K562 (cell line): ENCODE data around the gene PHF1. TPM values are rescaled to one million over a fixed set of nuclear protein-coding genes. Genes with fewer than 3 reads are reported as not detected.

Source experiments
- BRD9 ChIP-seq: fragments of 450-650 bp; IDR thresholded peaks from 2 replicates; pipeline ENCODE4 v1.6.1; 2018; ENCODE audit warnings: low read depth; ENCODE audit not compliant: partially characterized antibody
- FOS ChIP-seq: IDR thresholded peaks from 3 replicates; pipeline ENCODE4 v1.6.1; 2011; ENCODE audit not compliant: insufficient read length; ENCODE audit errors: extremely low read depth
- HSF4 ChIP-seq: fragments of 250-450 bp; sonication (Bioruptor Pico); IDR thresholded peaks from 2 replicates; pipeline ENCODE4 v2.1.2; 2022; ENCODE audit warnings: mild to moderate bottlenecking, moderate library complexity, borderline replicate concordance
- MEF2A ChIP-seq: IDR thresholded peaks from 2 replicates; pipeline ENCODE4 v1.6.1; 2011; ENCODE audit warnings: low read depth, mild to moderate bottlenecking, low read length, moderate library complexity; ENCODE audit not compliant: control insufficient read depth
- NR4A1 ChIP-seq, 2 experiments: fragments of 250-450 bp in 1 of 2; fragments of 450-650 bp in 1 of 2; sonication (Bioruptor Pico) in 1 of 2; IDR thresholded peaks; 2 replicates each; pipeline versions ENCODE4 v1.4.0 to v1.6.1; 2016 to 2020; ENCODE audit warnings: mild to moderate bottlenecking in 2 of 2, missing compliant biosample characterization in 1 of 2, missing genetic modification characterization in 1 of 2, moderate library complexity in 1 of 2
- SP2 ChIP-seq: IDR thresholded peaks from 2 replicates; pipeline ENCODE4 v1.6.1; 2011; ENCODE audit warnings: mild to moderate bottlenecking, low read depth, low read length, moderate library complexity; ENCODE audit not compliant: poor library complexity, severe bottlenecking; ENCODE audit errors: extremely low read depth
- THRAP3 ChIP-seq: fragments of 450-650 bp; IDR thresholded peaks from 2 replicates; pipeline ENCODE4 v1.6.1; 2016; ENCODE audit warnings: mild to moderate bottlenecking, inconsistent platforms, borderline replicate concordance
- ZNF143 ChIP-seq: sonication (generic); formaldehyde crosslinking; IDR thresholded peaks from 2 replicates; pipeline ENCODE4 v1.9.0; 2022; ENCODE audit warnings: mild to moderate bottlenecking, missing genetic modification reagents
- ZNF197 ChIP-seq: fragments of 200-800 bp; sonication (Bioruptor generic); IDR thresholded peaks from 2 replicates; pipeline ENCODE4 v1.6.1; 2016; ENCODE audit warnings: low read depth, missing genetic modification characterization, missing compliant biosample characterization
- ZNF445 ChIP-seq: fragments of 250-450 bp; sonication (Bioruptor Pico); IDR thresholded peaks from 2 replicates; pipeline ENCODE4 v1.4.0; 2020; ENCODE audit warnings: low read depth, mild to moderate bottlenecking, moderate library complexity
- polyA plus RNA-seq, 8 experiments: library from polyadenylated mRNA; depleted of rRNA in 4 of 8; stranded (reverse) in 5 of 8; unstranded in 3 of 8; fragments of >200 nt; fragmentation: Nextera tagmentation in 2 of 8; fragmentation: Illumina TruSeq in 1 of 8; extraction: Ambion mirVana in 2 of 8; extraction: Trizol in 1 of 8; gene quantifications; 2 replicates each; pipeline versions ENCODE4 v1.2.1 to v1.2.3, GENCODE V29; 2011 to 2014; ENCODE audit warnings: inconsistent platforms in 1 of 8, missing spikeins in 1 of 8
- total RNA-seq, 7 experiments: library from RNA; depleted of rRNA in 6 of 7; stranded (reverse); fragments of >200 nt in 6 of 7; fragmentation: Illumina TruSeq in 2 of 7; extraction: Trizol in 2 of 7; gene quantifications; 2 replicates each; pipeline versions ENCODE4 v1.2.1 to v1.2.3, GENCODE V29; 2011 to 2021; ENCODE audit warnings: low replicate concordance in 1 of 7
- TF ChIP-seq, protein P1 (sequence below), 3 experiments: fragments of 200-800 bp in 1 of 3; fragments of 250-450 bp in 1 of 3; fragments of 450-650 bp in 1 of 3; sonication (Bioruptor Pico) in 1 of 3; sonication (Bioruptor generic) in 1 of 3; formaldehyde crosslinking in 1 of 3; IDR thresholded peaks; 2 replicates each; pipeline versions ENCODE4 v1.6.1 to v1.8.0; 2016 to 2022; ENCODE audit warnings: mild to moderate bottlenecking in 2 of 3, missing genetic modification characterization in 2 of 3, missing compliant biosample characterization in 1 of 3, moderate library complexity in 1 of 3
- TF ChIP-seq, protein P2 (sequence below): fragments of 250-450 bp; sonication (Bioruptor Pico); IDR thresholded peaks from 2 replicates; pipeline ENCODE4 v1.9.0; 2021; ENCODE audit warnings: mild to moderate bottlenecking, inconsistent platforms
- TF ChIP-seq, protein P3 (sequence below): fragments of 250-450 bp; sonication (Bioruptor Pico); IDR thresholded peaks from 2 replicates; pipeline ENCODE4 v1.5.0; 2021; ENCODE audit warnings: mild to moderate bottlenecking, moderate library complexity

PHF1 gene
- total and polyA plus RNA-seq, 9 of the 15 experiments (the other 6 are each of a cell fraction or from before 2014, with no cell fraction given): 3.7 to 64.2 (median 33.7) TPM

DNA sequence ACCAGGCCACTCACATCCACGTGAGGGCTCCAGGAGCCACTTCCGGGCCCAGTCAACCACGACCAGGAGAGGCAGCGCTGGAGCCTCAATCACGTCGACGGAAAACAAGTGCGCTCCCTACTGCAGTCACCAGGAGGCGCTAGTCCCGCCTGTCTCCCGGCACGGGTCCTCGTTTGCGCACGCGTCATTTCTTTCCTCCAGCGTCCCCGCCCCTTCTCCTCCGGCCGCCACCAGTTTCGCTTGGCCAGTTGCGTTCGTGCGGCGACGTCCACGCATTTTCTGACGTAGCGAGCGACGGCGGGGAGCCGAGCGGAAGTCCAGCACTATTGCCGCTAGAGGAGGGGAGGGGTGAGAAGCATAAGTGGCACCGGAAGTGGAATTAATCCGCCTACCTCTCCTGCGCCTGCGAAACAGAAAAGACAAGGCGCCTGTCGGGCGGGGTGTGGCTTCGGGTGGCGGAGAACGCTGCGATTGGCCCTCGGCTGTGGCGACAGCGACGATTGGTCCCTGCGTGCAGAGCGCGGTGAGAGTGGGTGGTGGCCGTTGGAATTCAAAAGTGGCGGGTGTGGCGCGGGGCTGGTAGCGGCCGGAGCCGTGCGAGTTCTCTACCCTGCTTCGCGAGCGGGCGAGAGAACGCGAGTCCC is 19.4 kb upstream of the PHF1 start, which contains the start of gene KIFC1 (continued):
- TF ChIP-seq, protein P1, sequence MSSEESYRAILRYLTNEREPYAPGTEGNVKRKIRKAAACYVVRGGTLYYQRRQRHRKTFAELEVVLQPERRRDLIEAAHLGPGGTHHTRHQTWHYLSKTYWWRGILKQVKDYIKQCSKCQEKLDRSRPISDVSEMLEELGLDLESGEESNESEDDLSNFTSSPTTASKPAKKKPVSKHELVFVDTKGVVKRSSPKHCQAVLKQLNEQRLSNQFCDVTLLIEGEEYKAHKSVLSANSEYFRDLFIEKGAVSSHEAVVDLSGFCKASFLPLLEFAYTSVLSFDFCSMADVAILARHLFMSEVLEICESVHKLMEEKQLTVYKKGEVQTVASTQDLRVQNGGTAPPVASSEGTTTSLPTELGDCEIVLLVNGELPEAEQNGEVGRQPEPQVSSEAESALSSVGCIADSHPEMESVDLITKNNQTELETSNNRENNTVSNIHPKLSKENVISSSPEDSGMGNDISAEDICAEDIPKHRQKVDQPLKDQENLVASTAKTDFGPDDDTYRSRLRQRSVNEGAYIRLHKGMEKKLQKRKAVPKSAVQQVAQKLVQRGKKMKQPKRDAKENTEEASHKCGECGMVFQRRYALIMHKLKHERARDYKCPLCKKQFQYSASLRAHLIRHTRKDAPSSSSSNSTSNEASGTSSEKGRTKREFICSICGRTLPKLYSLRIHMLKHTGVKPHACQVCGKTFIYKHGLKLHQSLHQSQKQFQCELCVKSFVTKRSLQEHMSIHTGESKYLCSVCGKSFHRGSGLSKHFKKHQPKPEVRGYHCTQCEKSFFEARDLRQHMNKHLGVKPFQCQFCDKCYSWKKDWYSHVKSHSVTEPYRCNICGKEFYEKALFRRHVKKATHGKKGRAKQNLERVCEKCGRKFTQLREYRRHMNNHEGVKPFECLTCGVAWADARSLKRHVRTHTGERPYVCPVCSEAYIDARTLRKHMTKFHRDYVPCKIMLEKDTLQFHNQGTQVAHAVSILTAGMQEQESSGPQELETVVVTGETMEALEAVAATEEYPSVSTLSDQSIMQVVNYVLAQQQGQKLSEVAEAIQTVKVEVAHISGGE (CRISPR knock-in tag; IDR thresholded peaks at IDR 0.05): peak in 2 of 3 experiments; percentile 76 to 94; a peak in 4 of 6 replicates
- TF ChIP-seq MEF2A: no peak
- TF ChIP-seq, protein P2, sequence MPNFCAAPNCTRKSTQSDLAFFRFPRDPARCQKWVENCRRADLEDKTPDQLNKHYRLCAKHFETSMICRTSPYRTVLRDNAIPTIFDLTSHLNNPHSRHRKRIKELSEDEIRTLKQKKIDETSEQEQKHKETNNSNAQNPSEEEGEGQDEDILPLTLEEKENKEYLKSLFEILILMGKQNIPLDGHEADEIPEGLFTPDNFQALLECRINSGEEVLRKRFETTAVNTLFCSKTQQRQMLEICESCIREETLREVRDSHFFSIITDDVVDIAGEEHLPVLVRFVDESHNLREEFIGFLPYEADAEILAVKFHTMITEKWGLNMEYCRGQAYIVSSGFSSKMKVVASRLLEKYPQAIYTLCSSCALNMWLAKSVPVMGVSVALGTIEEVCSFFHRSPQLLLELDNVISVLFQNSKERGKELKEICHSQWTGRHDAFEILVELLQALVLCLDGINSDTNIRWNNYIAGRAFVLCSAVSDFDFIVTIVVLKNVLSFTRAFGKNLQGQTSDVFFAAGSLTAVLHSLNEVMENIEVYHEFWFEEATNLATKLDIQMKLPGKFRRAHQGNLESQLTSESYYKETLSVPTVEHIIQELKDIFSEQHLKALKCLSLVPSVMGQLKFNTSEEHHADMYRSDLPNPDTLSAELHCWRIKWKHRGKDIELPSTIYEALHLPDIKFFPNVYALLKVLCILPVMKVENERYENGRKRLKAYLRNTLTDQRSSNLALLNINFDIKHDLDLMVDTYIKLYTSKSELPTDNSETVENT (CRISPR knock-in tag): peak; percentile 91
- no peak for TF ChIP-seq THRAP3
- peak; percentile 44 for TF ChIP-seq SP2
- 0 out of 2 replicates have a peak, but pooled peaks have one; percentile 64 for TF ChIP-seq ZNF197 (CRISPR knock-in tag)
- no peak for TF ChIP-seq NR4A1 (CRISPR knock-in tag; IDR thresholded peaks at IDR 0.05)
- 0 out of 2 replicates have a peak, but pooled peaks have one; percentile 16 for TF ChIP-seq NR4A1 (tag; IDR thresholded peaks at IDR 0.05)
- peak; percentile 82 for TF ChIP-seq FOS
- no peak for TF ChIP-seq HSF4
- TF ChIP-seq, protein P3, sequence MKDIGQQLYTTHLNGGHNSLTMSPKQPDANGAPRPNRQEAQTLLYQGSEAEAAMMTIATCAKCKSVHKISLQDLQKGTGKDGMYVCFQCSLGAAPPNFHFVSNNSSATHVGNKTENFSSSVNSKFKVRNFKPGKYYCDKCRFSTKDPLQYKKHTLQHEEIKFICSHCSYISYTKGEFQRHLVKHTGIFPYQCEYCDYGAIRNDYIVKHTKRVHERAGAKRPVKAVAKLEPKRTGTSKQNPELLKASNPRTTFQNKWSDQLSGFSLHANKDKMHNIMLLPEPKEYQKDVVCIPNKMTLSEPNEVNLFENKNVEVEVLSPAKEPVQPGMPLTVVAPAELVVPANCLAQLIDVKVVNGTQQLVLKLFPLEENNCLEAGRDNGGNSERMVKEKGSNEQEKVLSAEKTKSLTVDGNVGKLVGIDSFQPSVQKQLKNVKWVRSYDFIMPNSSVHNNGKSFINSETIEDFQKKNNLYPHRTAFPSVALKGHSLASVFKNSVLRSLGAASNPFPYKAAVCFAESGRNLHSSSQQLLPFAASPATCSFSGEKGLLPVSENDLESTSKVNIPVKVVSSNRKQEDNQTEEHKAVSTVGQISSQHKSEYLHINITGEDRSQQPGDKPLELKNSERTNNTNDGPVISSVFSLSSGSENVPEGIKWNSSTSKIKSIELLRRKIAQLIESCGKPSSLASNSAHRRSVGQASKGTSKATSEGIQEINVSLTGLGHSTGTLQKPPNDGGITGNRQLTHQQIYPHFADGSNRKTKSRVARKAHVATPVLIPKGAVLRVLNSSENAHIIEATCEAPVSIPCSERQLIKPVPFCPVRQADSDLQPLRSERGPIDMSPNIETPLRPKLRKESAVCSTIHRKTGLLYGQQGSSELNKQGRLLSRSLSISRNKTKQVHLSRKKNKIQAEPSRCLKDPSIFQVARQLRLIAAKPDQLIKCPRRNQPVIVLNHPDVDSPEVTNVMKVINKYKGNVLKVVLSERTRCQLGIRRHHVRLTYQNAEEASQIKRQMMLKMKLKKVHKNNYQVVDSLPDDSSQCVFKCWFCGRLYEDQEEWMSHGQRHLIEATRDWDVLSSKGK (CRISPR knock-in tag): no peak
- no peak for TF ChIP-seq BRD9
- TF ChIP-seq ZNF445 (CRISPR knock-in tag): no peak
- no peak for TF ChIP-seq ZNF143 (CRISPR knock-in tag)
